ENCODE measurements around the gene ACSL5. TPM values are rescaled to one million over a fixed set of nuclear protein-coding genes. Genes with fewer than 3 reads are reported as not detected.

The ACSL5 gene
- total and polyA plus RNA-seq, 2 donors (not counting 3 experiments of a cell fraction or from before 2014, with no cell fraction given): 1.5 to 2.1 TPM

DNA sequence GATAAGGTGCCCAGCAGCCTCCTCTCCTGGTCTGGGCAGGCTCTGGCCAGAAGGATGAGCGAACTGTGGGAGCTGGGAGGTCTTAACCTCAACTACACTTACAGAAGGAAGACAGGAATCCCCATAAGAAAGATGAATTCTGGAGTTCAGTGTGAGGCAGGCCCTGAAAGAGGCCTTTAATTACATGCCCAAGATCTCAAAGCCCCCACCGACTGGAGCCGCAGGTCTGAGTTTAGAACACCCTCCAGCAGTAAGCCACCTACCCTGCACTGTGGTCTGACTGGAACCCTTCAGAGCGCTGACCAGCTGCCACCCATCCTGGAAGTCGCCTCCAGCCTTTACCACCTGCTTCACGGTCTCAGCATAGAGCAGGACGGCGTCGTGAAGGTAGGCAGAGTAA is 28.2 kb upstream of the ACSL5 start:
- Histone ChIP-seq H3K27ac (ENCODE audit: insufficient read depth, low read depth, low read length) (no peak overlapping the region), H3K79me2 (ENCODE audit: control insufficient read depth, insufficient read depth, low read length) (no peaks in the 10 kb centered on the region), H3K36me3 (ENCODE audit: control insufficient read depth in 2 of 2, extremely low read depth in 1 of 2, insufficient read depth in 2 of 2, low read length in 2 of 2) (no peaks in the 10 kb centered on the region), H3K4me1 (ENCODE audit: control insufficient read depth, extremely low read depth, insufficient read depth, low read length) (no peaks in the 10 kb centered on the region), H3K9me3 (replicated peaks; ENCODE audit: control insufficient read depth, insufficient read depth, low read length) (no peaks in the 10 kb centered on the region), H4K20me1 (replicated peaks; ENCODE audit: control insufficient read depth, extremely low read depth, insufficient read depth, low read length) (no peaks in the 10 kb centered on the region), H2AFZ (ENCODE audit: low read depth, low read length) (no peak overlapping the region), H3K9ac (replicated peaks; ENCODE audit: extremely low read depth, insufficient read depth, low read length) (no peak overlapping the region), H3K27me3 (ENCODE audit: control insufficient read depth in 2 of 2, insufficient read depth in 2 of 2, low read length in 2 of 2) (no peaks in the 10 kb centered on the region), H3K4me2 (ENCODE audit: insufficient read depth, low read length) (no peak overlapping the region), H3K4me3 (replicated peaks in 1 of 3; ENCODE audit: insufficient read depth in 1 of 3, low read depth in 1 of 3, low read length in 3 of 3) (no peak overlapping the region), H3K9me1 (replicated peaks; ENCODE audit: control insufficient read depth, extremely low read depth, insufficient read depth, low read length) (no peaks in the 10 kb centered on the region)
- CTCF ChIA-PET: no interaction called here
- FAIRE-seq: no peak
- dilution Hi-C loops (cut with MboI; ENCODE audit: extremely low pct_ligation_motif_present, low sequenced_read_pairs): no loop called here
- BruUV-seq (replicated peaks): no TSS peak
- DNase-seq (ENCODE audit: low read depth, low spot score): no peak
- intact Hi-C loops (cut with micrococcal nuclease): no loop called here
- TF ChIP-seq FOS (IDR thresholded peaks at IDR 0.05; ENCODE audit: borderline replicate concordance, insufficient read depth, low read length): no peak
- TF ChIP-seq JUN (IDR thresholded peaks at IDR 0.05; ENCODE audit: borderline replicate concordance, insufficient read depth, insufficient read length, low read depth): no peak
- no peak for TF ChIP-seq POLR2AphosphoS5 (IDR thresholded peaks at IDR 0.05; ENCODE audit: insufficient read depth, low read depth, low read length)
- TF ChIP-seq MYC (IDR thresholded peaks at IDR 0.05; ENCODE audit: low read depth, low read length): no peak
- TF ChIP-seq, protein P1, sequence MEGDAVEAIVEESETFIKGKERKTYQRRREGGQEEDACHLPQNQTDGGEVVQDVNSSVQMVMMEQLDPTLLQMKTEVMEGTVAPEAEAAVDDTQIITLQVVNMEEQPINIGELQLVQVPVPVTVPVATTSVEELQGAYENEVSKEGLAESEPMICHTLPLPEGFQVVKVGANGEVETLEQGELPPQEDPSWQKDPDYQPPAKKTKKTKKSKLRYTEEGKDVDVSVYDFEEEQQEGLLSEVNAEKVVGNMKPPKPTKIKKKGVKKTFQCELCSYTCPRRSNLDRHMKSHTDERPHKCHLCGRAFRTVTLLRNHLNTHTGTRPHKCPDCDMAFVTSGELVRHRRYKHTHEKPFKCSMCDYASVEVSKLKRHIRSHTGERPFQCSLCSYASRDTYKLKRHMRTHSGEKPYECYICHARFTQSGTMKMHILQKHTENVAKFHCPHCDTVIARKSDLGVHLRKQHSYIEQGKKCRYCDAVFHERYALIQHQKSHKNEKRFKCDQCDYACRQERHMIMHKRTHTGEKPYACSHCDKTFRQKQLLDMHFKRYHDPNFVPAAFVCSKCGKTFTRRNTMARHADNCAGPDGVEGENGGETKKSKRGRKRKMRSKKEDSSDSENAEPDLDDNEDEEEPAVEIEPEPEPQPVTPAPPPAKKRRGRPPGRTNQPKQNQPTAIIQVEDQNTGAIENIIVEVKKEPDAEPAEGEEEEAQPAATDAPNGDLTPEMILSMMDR (IDR thresholded peaks at IDR 0.05; ENCODE audit: extremely low read depth in 1 of 2, insufficient read depth in 1 of 2, low read depth in 1 of 2, low read length in 2 of 2): no peak
- no peak for TF ChIP-seq EZH2 (IDR thresholded peaks at IDR 0.05; ENCODE audit: borderline replicate concordance, low read depth, low read length, severe bottlenecking)
- POLR2A ChIA-PET: no interaction called here

DNA sequence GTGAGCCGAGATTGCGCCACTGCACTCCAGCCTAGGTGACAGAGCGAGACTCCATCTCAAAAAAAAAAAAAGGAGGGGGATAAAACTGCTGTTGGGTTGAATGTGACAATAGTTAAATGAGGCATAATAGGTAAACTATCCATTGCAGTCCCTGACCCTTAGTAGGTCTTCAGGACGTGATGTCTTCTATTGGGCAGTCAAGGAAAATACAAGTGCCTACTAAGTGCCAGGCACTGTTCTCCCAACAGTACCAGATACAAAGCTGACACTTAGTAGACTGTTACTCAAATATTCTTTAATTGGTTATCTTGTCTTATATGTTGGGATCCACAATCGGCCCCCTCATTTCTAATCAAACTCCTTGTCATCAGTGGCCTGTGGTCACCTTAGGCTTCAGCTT is 27.1 kb upstream of the ACSL5 start:
- H3K4me1 ChIP-seq (ENCODE audit: control insufficient read depth, extremely low read depth, insufficient read depth, low read length): no peaks in the 10 kb centered on the region
- no peak overlapping the region for H3K27ac ChIP-seq (ENCODE audit: insufficient read depth, low read depth, low read length)
- TF ChIP-seq JUN (IDR thresholded peaks at IDR 0.05; ENCODE audit: borderline replicate concordance, insufficient read depth, insufficient read length, low read depth) (no peak), MYC (IDR thresholded peaks at IDR 0.05; ENCODE audit: low read depth, low read length) (no peak), FOS (IDR thresholded peaks at IDR 0.05; ENCODE audit: borderline replicate concordance, insufficient read depth, low read length) (no peak), POLR2A (IDR thresholded peaks at IDR 0.05; ENCODE audit: low read depth, low read length) (no peak), GATA2 (IDR thresholded peaks at IDR 0.05; ENCODE audit: insufficient read depth, insufficient read length, low read depth, low read length) (no peak), POLR2AphosphoS5 (IDR thresholded peaks at IDR 0.05; ENCODE audit: insufficient read depth, low read depth, low read length) (no peak), EZH2 (IDR thresholded peaks at IDR 0.05; ENCODE audit: borderline replicate concordance, low read depth, low read length, severe bottlenecking) (no peak)
- TF ChIP-seq, protein P1 (IDR thresholded peaks at IDR 0.05; ENCODE audit: extremely low read depth in 1 of 2, insufficient read depth in 1 of 2, low read depth in 1 of 2, low read length in 2 of 2): no peak
- TF ChIP-seq, protein P2, sequence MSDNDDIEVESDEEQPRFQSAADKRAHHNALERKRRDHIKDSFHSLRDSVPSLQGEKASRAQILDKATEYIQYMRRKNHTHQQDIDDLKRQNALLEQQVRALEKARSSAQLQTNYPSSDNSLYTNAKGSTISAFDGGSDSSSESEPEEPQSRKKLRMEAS (IDR thresholded peaks at IDR 0.05; ENCODE audit: insufficient read depth, insufficient read length): no peak
- H3K36me3 ChIP-seq (ENCODE audit: control insufficient read depth in 2 of 2, extremely low read depth in 1 of 2, insufficient read depth in 2 of 2, low read length in 2 of 2): no peaks in the 10 kb centered on the region
- no TSS peak for BruUV-seq (replicated peaks)
- CTCF ChIA-PET: interaction anchor here (1.8 kb wide), 1 partner anchor 30 kb away, joined by 4 read pairs; no protein-coding TSS in a partner anchor
- H2AFZ ChIP-seq (ENCODE audit: low read depth, low read length): no peak overlapping the region
- H4K20me1 ChIP-seq (replicated peaks; ENCODE audit: control insufficient read depth, extremely low read depth, insufficient read depth, low read length): no peaks in the 10 kb centered on the region
- DNase-seq (ENCODE audit: low read depth, low spot score): no peak
- no peaks in the 10 kb centered on the region for H3K27me3 ChIP-seq (ENCODE audit: control insufficient read depth in 2 of 2, insufficient read depth in 2 of 2, low read length in 2 of 2)
- no peak overlapping the region for H3K4me3 ChIP-seq (replicated peaks in 1 of 3; ENCODE audit: insufficient read depth in 1 of 3, low read depth in 1 of 3, low read length in 3 of 3)
- H3K79me2 ChIP-seq (ENCODE audit: control insufficient read depth, insufficient read depth, low read length): no peaks in the 10 kb centered on the region
- H3K9me3 ChIP-seq (replicated peaks; ENCODE audit: control insufficient read depth, insufficient read depth, low read length): no peaks in the 10 kb centered on the region
- H3K4me2 ChIP-seq (ENCODE audit: insufficient read depth, low read length): no peak overlapping the region
- no peaks in the 10 kb centered on the region for H3K9me1 ChIP-seq (replicated peaks; ENCODE audit: control insufficient read depth, extremely low read depth, insufficient read depth, low read length)
- no peak overlapping the region for H3K9ac ChIP-seq (replicated peaks; ENCODE audit: extremely low read depth, insufficient read depth, low read length)
- POLR2A ChIA-PET: no interaction called here
- dilution Hi-C loops (cut with MboI; ENCODE audit: extremely low pct_ligation_motif_present, low sequenced_read_pairs): no loop called here
- no peak for FAIRE-seq
- intact Hi-C loops (cut with micrococcal nuclease): no loop called here

All from endothelial cell of umbilical vein (primary cell).